HK-2 (cell line): ENCODE measurements around the gene PLCB1.
"Not testable (repeated sequence)": the region's sequence is repeated elsewhere in the genome, so short reads cannot be mapped to it uniquely, and the experiment has no call there.

ENCODE experiments used
- DNase-seq: peaks from one replicate; pipeline ENCODE4 v3.0.0-alpha.2; 2018; ENCODE audit not compliant: unreplicated experiment

Gene PLCB1

GRCh38 chr20:8367689-8368088, 235.6 kb downstream of the PLCB1 start:
- no peak for DNase-seq

GRCh38 chr20:8368670-8369069, 236.6 kb downstream of the PLCB1 start:
- DNase-seq, result no peak

GRCh38 chr20:8369311-8369710, 237.2 kb downstream of the PLCB1 start:
- no peak for DNase-seq

- no peak for DNase-seq
Measured at GRCh38 chr20:8370774-8371173, 238.7 kb downstream of the PLCB1 start.

- no peak for DNase-seq
Measured at GRCh38 chr20:8372824-8373380, 240.8 kb downstream of the PLCB1 start.

GRCh38 chr20:8373579-8373978, 241.5 kb downstream of the PLCB1 start:
- no peak for DNase-seq

- no peak for DNase-seq
Measured at GRCh38 chr20:8375898-8376297, 243.8 kb downstream of the PLCB1 start.

GRCh38 chr20:8376940-8377339, 244.9 kb downstream of the PLCB1 start:
- DNase-seq, result no peak

- not testable (repeated sequence) for DNase-seq
Measured at GRCh38 chr20:8379125-8379524, 247.1 kb downstream of the PLCB1 start.

GRCh38 chr20:8385247-8385646, 253.2 kb downstream of the PLCB1 start:
- DNase-seq, result no peak

- DNase-seq, result no peak
Measured at GRCh38 chr20:8386991-8387390, 254.9 kb downstream of the PLCB1 start.

GRCh38 chr20:8388141-8388540, 256.1 kb downstream of the PLCB1 start:
- no peak for DNase-seq

GRCh38 chr20:8388707-8389106, 256.6 kb downstream of the PLCB1 start:
- no peak for DNase-seq

GRCh38 chr20:8389381-8390036, 257.4 kb downstream of the PLCB1 start:
- DNase-seq, result no peak

- DNase-seq, result no peak
Measured at GRCh38 chr20:8390037-8390433, 258.0 kb downstream of the PLCB1 start.

GRCh38 chr20:8390500-8390899, 258.4 kb downstream of the PLCB1 start:
- DNase-seq, result no peak

- no peak for DNase-seq
Measured at GRCh38 chr20:8393381-8393780, 261.3 kb downstream of the PLCB1 start.

GRCh38 chr20:8394308-8394945, 262.4 kb downstream of the PLCB1 start:
- DNase-seq, result no peak

- DNase-seq, result no peak
Measured at GRCh38 chr20:8395956-8396355, 263.9 kb downstream of the PLCB1 start.

- DNase-seq, result no peak
Measured at GRCh38 chr20:8398263-8399051, 266.4 kb downstream of the PLCB1 start.

GRCh38 chr20:8399947-8400346, 267.9 kb downstream of the PLCB1 start:
- no peak for DNase-seq

GRCh38 chr20:8400486-8400885, 268.4 kb downstream of the PLCB1 start:
- no peak for DNase-seq

- DNase-seq, result no peak
Measured at GRCh38 chr20:8401556-8401955, 269.5 kb downstream of the PLCB1 start.
